Transverse colon (tissue), 4 donors: ENCODE data around the gene CDCA8.

Source experiments
- CTCF ChIP-seq, 5 experiments: fragments of 200-600 bp in 3 of 5; fragments of 450-650 bp in 2 of 5; sonication (generic) in 3 of 5; IDR thresholded peaks; 1 replicate in 2 of 5; 2 replicates in 3 of 5; pipeline ENCODE4 v1.5.1; 2016 to 2017; ENCODE audit warnings: antibody characterized with exemption in 5 of 5, inconsistent platforms in 3 of 5, mild to moderate bottlenecking in 2 of 5, moderate library complexity in 1 of 5
- POLR2AphosphoS5 ChIP-seq, 3 donors: sonication (generic); formaldehyde crosslinking; IDR thresholded peaks; one replicate each; pipeline ENCODE4 v1.6.1; 2016; ENCODE audit warnings: antibody characterized with exemption in 3 of 3

- TF ChIP-seq CTCF (IDR thresholded peaks at IDR 0.05): no peak
- TF ChIP-seq POLR2AphosphoS5 (IDR thresholded peaks at IDR 0.05): no peak
Measured at GRCh38 chr1:37652976-37653375, 39.3 kb upstream of the CDCA8 start.
